ENCODE results near the gene OSBPL5.

The OSBPL5 gene

GRCh38 chr11:3093281-3094191, 71.6 kb downstream of the OSBPL5 start:
- TF ChIP-seq SUZ12 (IDR thresholded peaks at IDR 0.05) (no peak), PKNOX1 (IDR thresholded peaks at IDR 0.05) (no peak), L3MBTL2 (conservative IDR thresholded peaks at IDR 0.05) (no peak), FOXA1 (IDR thresholded peaks at IDR 0.05) (no peak), FOXK2 (IDR thresholded peaks at IDR 0.05) (no peak), TARDBP (IDR thresholded peaks at IDR 0.05) (no peak), LEF1 (IDR thresholded peaks at IDR 0.05; ENCODE audit: borderline replicate concordance) (no peak), ELF4 (IDR thresholded peaks at IDR 0.05) (no peak), BHLHE40 (IDR thresholded peaks at IDR 0.05; ENCODE audit: borderline replicate concordance) (no peak), SP1 (IDR thresholded peaks at IDR 0.05) (no peak), ARNT (IDR thresholded peaks at IDR 0.05) (no peak), HDGF (IDR thresholded peaks at IDR 0.05; ENCODE audit: borderline replicate concordance) (no peak), NFRKB (IDR thresholded peaks at IDR 0.05) (no peak), CTBP1 (IDR thresholded peaks at IDR 0.05; ENCODE audit: borderline replicate concordance) (no peak)
- CTCF ChIA-PET = interaction anchor here (4.2 kb wide), 1 partner anchor 57 kb away, joined by 45 read pairs; no protein-coding TSS in a partner anchor
- DNase-seq (ENCODE audit: extremely low spot score) = peak; percentile 6
- POLR2A ChIA-PET = no interaction called here

GRCh38 chr11:3092603-3093141, 72.4 kb downstream of the OSBPL5 start:
- DNase-seq (ENCODE audit: extremely low spot score) = no peak
- TF ChIP-seq HDGF (IDR thresholded peaks at IDR 0.05; ENCODE audit: borderline replicate concordance) = no peak
- POLR2A ChIA-PET = interaction anchor here (1.6 kb wide), 1 partner anchor 101 kb away, joined by 4 read pairs; the partner anchor contains the start of gene NAP1L4
- CTCF ChIA-PET = interaction anchor here (4.2 kb wide), 1 partner anchor 56 kb away, joined by 45 read pairs; no protein-coding TSS in a partner anchor

- peak; percentile 91 for DNase-seq (ENCODE audit: extremely low spot score)
- ChIA-PET POLR2A (interaction anchor here (1.6 kb wide), 1 partner anchor 100 kb away, joined by 4 read pairs; the partner anchor contains the start of gene NAP1L4), CTCF (interaction anchor here (0.6 to 4.2 kb wide), 13 partner anchors 11 to 136 kb away, joined by 3 to 45 read pairs (median 3); no protein-coding TSS in a partner anchor)
- no peak for TF ChIP-seq SP1 (IDR thresholded peaks at IDR 0.05)
- TF ChIP-seq HDGF (IDR thresholded peaks at IDR 0.05; ENCODE audit: borderline replicate concordance) = 0 out of 2 replicates have a peak, but pooled peaks have one; percentile 57
- TF ChIP-seq LEF1 (IDR thresholded peaks at IDR 0.05; ENCODE audit: borderline replicate concordance) = no peak
- no peak for TF ChIP-seq BHLHE40 (IDR thresholded peaks at IDR 0.05; ENCODE audit: borderline replicate concordance)
- TF ChIP-seq TARDBP (IDR thresholded peaks at IDR 0.05) = no peak
Observed at GRCh38 chr11:3091846-3092602, 73.1 kb downstream of the OSBPL5 start.

- ChIA-PET POLR2A (interaction anchor here (1.6 kb wide), 1 partner anchor 99 kb away, joined by 4 read pairs; the partner anchor contains the start of gene NAP1L4), CTCF (interaction anchor here (0.6 to 4.2 kb wide), 13 partner anchors 10 to 135 kb away, joined by 3 to 45 read pairs (median 3); no protein-coding TSS in a partner anchor)
- no peak for TF ChIP-seq SUZ12 (IDR thresholded peaks at IDR 0.05)
- no peak for TF ChIP-seq ELF4 (IDR thresholded peaks at IDR 0.05)
- TF ChIP-seq PKNOX1 (IDR thresholded peaks at IDR 0.05) = no peak
- TF ChIP-seq NFRKB (IDR thresholded peaks at IDR 0.05) = no peak
- no peak for TF ChIP-seq FOXM1 (IDR thresholded peaks at IDR 0.05; ENCODE audit: borderline replicate concordance)
- no peak for TF ChIP-seq L3MBTL2 (conservative IDR thresholded peaks at IDR 0.05)
- DNase-seq (ENCODE audit: extremely low spot score) = no peak
Observed at GRCh38 chr11:3091081-3091845, 73.8 kb downstream of the OSBPL5 start.

GRCh38 chr11:3090096-3090901, 74.8 kb downstream of the OSBPL5 start:
- DNase-seq (ENCODE audit: extremely low spot score) = no peak
- TF ChIP-seq PKNOX1 (IDR thresholded peaks at IDR 0.05) = no peak
- no peak for TF ChIP-seq CTBP1 (IDR thresholded peaks at IDR 0.05; ENCODE audit: borderline replicate concordance)
- TF ChIP-seq NFRKB (IDR thresholded peaks at IDR 0.05) = no peak
- ChIA-PET POLR2A (no interaction called here), CTCF (interaction anchor here (1.3 to 4.2 kb wide), 3 partner anchors 20 to 75 kb away, joined by 3 to 45 read pairs (median 7); no protein-coding TSS in a partner anchor)
